Upper lobe of left lung (tissue), 6 donors: ENCODE results near the gene LHFPL3. TPM values are rescaled to one million over a fixed set of nuclear protein-coding genes. Genes with fewer than 3 reads are reported as not detected.
"Not testable (repeated sequence)": the region's sequence is repeated elsewhere in the genome, so short reads cannot be mapped to it uniquely, and the experiment has no call there.

Experiments
- ATAC-seq, 2 donors: fragments of 200-7000 bp; cut with Tn5 transposase; one replicate each; pipeline ENCODE4 v1.9.1; 2022; ENCODE audit warnings: mild to moderate bottlenecking in 2 of 2, moderate library complexity in 2 of 2; ENCODE audit not compliant: low FRiP score in 2 of 2
- DNase-seq, 2 donors: peaks; one replicate each; pipeline ENCODE4 v3.0.0-alpha.2; 2019 to 2020
- H3K27ac ChIP-seq, 4 donors: fragments of 200-600 bp; sonication (generic); one replicate each; pipeline ENCODE4 v1.5.1; 2016 to 2019
- H3K27me3 ChIP-seq, 4 donors: fragments of 200-600 bp; sonication (generic); one replicate each; pipeline ENCODE4 v1.5.1; 2017 to 2019
- H3K36me3 ChIP-seq, 4 donors: fragments of 200-600 bp; sonication (generic); one replicate each; pipeline ENCODE4 v1.5.1; 2016 to 2019
- H3K4me1 ChIP-seq, 4 donors: fragments of 200-600 bp; sonication (generic); one replicate each; pipeline ENCODE4 v1.5.1; 2018 to 2019
- H3K4me3 ChIP-seq, 4 donors: fragments of 200-600 bp; sonication (generic); one replicate each; pipeline ENCODE4 v1.5.1; 2017 to 2019; ENCODE audit warnings: mild to moderate bottlenecking in 2 of 4, moderate library complexity in 1 of 4
- H3K9me3 ChIP-seq, 4 donors: fragments of 200-600 bp; sonication (generic); one replicate each; pipeline ENCODE4 v1.5.1; 2018 to 2019
- EP300 ChIP-seq, 4 donors: sonication (generic); formaldehyde crosslinking; IDR thresholded peaks; one replicate each; pipeline ENCODE4 v1.5.1; 2017; ENCODE audit warnings: antibody characterized with exemption in 4 of 4, control low read depth in 2 of 4
- POLR2A ChIP-seq, 4 donors: fragments of 450-650 bp; IDR thresholded peaks; one replicate each; pipeline ENCODE4 v1.5.1; 2016 to 2017; ENCODE audit warnings: antibody characterized with exemption in 4 of 4, mild to moderate bottlenecking in 2 of 4
- POLR2AphosphoS5 ChIP-seq, 2 donors: sonication (generic); formaldehyde crosslinking; IDR thresholded peaks; one replicate each; pipeline ENCODE4 v1.5.1; 2017; ENCODE audit warnings: antibody characterized with exemption in 2 of 2
- WGBS, 2 donors: methylation state at CpG; one replicate each; pipeline ENCODE4 v1.1.5; 2017 to 2018; 5-methylcytosine and 5-hydroxymethylcytosine counted together
- total RNA-seq, 6 donors: library from RNA; depleted of rRNA in 4 of 6; stranded (reverse); fragments of >200 nt in 4 of 6; gene quantifications; one replicate each; pipeline versions ENCODE4 v1.1.0 to v1.2.1, GENCODE V29; 2016 to 2021
- TF ChIP-seq, protein P1 (sequence below), 6 experiments: fragments of 450-650 bp in 4 of 6; fragments of 200-600 bp in 2 of 6; sonication (generic) in 2 of 6; IDR thresholded peaks; one replicate each; pipeline ENCODE4 v1.5.1; 2016 to 2019; ENCODE audit warnings: antibody characterized with exemption in 6 of 6
- donor health status: DM: no; HTN: no; CAD: no; lungs with moderate emphysema.
- donor health status: DM: no; HTN: yes; CAD: no; lungs with severe emphysema.

Gene LHFPL3
- total RNA-seq, 6 donors from 2014 or later = not detected

DNA sequence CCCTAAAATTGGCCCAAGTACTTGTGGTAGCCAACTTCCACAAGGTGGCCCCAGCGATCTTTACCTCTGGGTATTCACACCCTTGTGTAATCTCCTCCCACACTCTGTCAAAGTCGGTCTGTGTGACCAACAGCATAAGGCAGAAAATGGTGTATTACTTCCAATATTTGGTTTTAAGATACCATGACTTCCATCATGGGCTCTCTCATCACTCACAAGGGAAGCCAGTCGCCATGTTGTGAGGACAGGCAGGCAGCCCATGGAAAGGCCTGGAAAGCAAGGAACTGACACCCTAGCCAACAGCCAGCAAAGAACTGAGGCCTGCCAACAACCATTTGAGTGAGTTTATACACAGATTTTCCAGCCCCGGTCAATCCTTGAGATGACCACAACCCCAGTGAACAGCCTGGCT is 594.6 kb downstream of the LHFPL3 start:
- TF ChIP-seq POLR2A (IDR thresholded peaks at IDR 0.05) = no peak
- TF ChIP-seq EP300 (IDR thresholded peaks at IDR 0.05) = no peak
- peak in 1 of 2 donors; percentile 74 for TF ChIP-seq POLR2AphosphoS5 (IDR thresholded peaks at IDR 0.05)
- TF ChIP-seq, protein P1, sequence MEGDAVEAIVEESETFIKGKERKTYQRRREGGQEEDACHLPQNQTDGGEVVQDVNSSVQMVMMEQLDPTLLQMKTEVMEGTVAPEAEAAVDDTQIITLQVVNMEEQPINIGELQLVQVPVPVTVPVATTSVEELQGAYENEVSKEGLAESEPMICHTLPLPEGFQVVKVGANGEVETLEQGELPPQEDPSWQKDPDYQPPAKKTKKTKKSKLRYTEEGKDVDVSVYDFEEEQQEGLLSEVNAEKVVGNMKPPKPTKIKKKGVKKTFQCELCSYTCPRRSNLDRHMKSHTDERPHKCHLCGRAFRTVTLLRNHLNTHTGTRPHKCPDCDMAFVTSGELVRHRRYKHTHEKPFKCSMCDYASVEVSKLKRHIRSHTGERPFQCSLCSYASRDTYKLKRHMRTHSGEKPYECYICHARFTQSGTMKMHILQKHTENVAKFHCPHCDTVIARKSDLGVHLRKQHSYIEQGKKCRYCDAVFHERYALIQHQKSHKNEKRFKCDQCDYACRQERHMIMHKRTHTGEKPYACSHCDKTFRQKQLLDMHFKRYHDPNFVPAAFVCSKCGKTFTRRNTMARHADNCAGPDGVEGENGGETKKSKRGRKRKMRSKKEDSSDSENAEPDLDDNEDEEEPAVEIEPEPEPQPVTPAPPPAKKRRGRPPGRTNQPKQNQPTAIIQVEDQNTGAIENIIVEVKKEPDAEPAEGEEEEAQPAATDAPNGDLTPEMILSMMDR (IDR thresholded peaks at IDR 0.05) = peak; percentile 61 to 84 (median 77)
- DNase-seq (peak in 1 of 2 donors; percentile 81), ATAC-seq (peak; percentile 83 to 86)
- peak overlapping the region; percentile 43 to 71 (median 64) for H3K27ac ChIP-seq
- no peaks in the 10 kb centered on the region for H3K36me3 ChIP-seq
- H3K9me3 ChIP-seq = no peaks in the 10 kb centered on the region
- 17 to 19% methylated on average over 3 to 4 of the region's 4 CpGs for WGBS, 2 donors
- H3K4me3 ChIP-seq = peak overlapping the region in 2 of 4 donors; percentile 1 to 40
- H3K27me3 ChIP-seq = no peaks in the 10 kb centered on the region
- peaks cover 6 to 13% (median 8%) of the 10 kb centered on the region in 4 donors for H3K4me1 ChIP-seq

DNA sequence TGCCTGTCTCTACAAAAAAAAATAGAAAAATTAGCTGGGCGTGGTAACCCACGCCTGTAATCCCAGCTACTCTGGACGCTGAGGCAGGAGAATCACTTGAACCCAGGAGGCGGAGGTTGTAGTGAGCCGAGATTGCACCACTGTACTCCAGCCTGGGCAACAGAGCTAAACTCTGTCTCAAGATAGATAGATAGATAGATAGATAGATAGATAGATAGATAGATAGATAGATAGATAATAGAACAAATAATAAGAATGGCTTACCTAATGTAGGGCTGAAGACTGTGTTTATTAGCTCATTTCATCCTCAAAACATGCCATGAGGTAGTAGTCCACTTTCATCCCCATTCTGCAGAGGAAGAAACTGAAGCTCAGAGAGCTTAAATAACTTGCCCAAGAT is 597.8 kb downstream of the LHFPL3 start:
- not testable (repeated sequence) for ATAC-seq, H3K9me3 ChIP-seq, DNase-seq, H3K27me3 ChIP-seq, H3K36me3 ChIP-seq
- Histone ChIP-seq H3K4me1 (peaks cover 7 to 17% (median 12%) of the 10 kb centered on the region in 4 donors), H3K4me3 (peak overlapping the region in 3 of 4 donors; percentile 7 to 40 (median 16)), H3K27ac (peak overlapping the region in 3 of 4 donors; percentile 14 to 66 (median 48))
- 85 to 86% methylated on average over 5 of the region's 5 CpGs for WGBS, 2 donors

DNA sequence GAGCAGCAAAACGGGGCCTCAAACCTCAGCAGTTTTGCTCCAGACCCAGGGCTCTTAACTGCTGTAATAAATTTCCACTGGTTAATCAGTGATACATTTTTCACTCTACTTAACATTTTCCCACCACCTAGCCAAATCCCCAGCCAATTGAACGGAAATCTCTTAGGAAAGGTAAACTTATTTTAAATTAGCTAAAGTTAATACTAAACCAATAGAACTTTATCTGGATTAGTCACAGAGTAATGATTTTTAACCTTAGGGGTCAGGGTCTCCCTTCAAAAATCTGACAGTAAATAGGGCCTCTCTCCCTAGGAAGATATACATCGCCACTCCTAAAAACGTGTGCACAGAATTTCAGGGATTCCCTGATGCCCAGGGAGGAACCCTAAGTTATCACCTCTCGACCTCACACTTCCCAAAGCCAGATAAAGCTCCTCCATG is 598.2 kb downstream of the LHFPL3 start:
- DNase-seq = no peak
- H3K27ac ChIP-seq = peak overlapping the region in 3 of 4 donors; percentile 31 to 66 (median 48)
- peak overlapping the region in 1 of 4 donors; percentile 40 for H3K4me3 ChIP-seq

DNA sequence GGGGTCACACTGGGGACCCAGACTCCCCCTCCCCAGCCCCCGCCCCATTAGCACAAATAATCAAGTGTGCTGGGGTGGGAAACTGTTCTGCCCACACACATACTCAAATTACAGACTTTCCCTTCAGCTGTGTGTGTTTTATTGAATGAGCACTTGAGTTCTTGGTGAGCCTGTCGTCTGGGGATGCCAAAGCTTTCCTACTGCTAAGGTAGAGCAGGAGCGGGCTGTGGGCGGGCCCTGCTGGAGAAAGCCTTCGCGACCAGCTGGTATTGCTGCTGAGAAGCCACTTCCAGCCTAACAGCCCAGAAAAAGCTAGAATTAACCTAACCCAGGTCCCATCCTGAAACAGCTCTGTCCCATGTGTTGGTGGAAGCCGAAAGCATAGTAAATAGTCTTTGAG is 598.7 kb downstream of the LHFPL3 start:
- Histone ChIP-seq H3K9me3 (no peaks in the 10 kb centered on the region), H3K27me3 (no peaks in the 10 kb centered on the region), H3K36me3 (no peaks in the 10 kb centered on the region), H3K4me1 (peaks cover 7 to 21% (median 17%) of the 10 kb centered on the region in 4 donors), H3K27ac (peak overlapping the region in 3 of 4 donors; percentile 31 to 66 (median 48)), H3K4me3 (peak overlapping the region in 1 of 4 donors; percentile 40)
- DNase-seq = peak; percentile 63 to 83
- peak; percentile 14 to 69 for ATAC-seq
- TF ChIP-seq POLR2A (IDR thresholded peaks at IDR 0.05) = peak in 1 of 4 donors; percentile 27
- TF ChIP-seq, protein P1 (IDR thresholded peaks at IDR 0.05) = no peak
- WGBS, 2 donors = 70 to 71% methylated on average over 4 to 7 of the region's 7 CpGs

More for the DNA sequence above, 598.2 kb downstream of the LHFPL3 start:
- ATAC-seq = no peak
- Histone ChIP-seq H3K9me3 (no peaks in the 10 kb centered on the region), H3K36me3 (no peaks in the 10 kb centered on the region), H3K4me1 (peaks cover 7 to 21% (median 17%) of the 10 kb centered on the region in 4 donors), H3K27me3 (no peaks in the 10 kb centered on the region)
- TF ChIP-seq POLR2AphosphoS5 (IDR thresholded peaks at IDR 0.05) = no peak
- no peak for TF ChIP-seq POLR2A (IDR thresholded peaks at IDR 0.05)
- TF ChIP-seq, protein P1 (IDR thresholded peaks at IDR 0.05) = no peak
- TF ChIP-seq EP300 (IDR thresholded peaks at IDR 0.05) = no peak
- WGBS, 2 donors = 63 to 79% methylated on average over 5 of the region's 5 CpGs

DNA sequence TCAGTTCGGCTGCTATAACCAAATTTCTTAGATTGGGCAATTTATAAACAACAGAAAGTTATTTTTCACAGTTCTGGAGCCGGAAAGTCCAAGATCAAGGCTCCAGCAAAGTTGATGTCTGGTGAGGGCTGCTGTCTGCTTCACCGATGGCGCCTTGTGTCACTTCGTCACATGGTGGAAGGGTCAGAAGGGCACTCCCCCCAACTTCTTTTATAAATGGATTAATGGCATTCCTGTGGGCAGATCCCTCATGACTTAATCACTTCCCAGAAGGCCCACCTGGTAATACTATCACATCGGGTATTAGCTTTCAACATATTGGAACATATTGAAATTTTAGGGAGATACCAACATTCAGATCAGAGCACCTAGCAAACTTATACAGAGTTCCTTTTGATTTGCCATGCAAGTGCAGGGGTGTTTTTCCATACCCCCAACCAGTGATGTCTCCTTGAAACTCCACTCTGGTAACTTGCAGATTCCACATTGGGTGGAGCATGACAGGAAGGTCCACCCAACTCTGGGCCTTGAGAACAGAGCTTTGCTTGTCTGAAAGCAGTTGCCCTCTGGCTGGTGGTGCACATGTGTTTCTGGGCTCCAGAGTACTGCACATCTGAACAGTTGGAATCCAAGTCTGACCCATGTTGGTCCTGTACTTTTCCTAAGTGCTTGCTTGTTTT is 600.5 kb downstream of the LHFPL3 start:
- no peak overlapping the region for H3K4me3 ChIP-seq
- H3K9me3 ChIP-seq = no peaks in the 10 kb centered on the region
- ATAC-seq = no peak
- no peak overlapping the region for H3K27ac ChIP-seq
- peaks cover 0 to 12% (median 9%) of the 10 kb centered on the region in 4 donors for H3K4me1 ChIP-seq
- H3K27me3 ChIP-seq = no peaks in the 10 kb centered on the region
- TF ChIP-seq, protein P1 (IDR thresholded peaks at IDR 0.05) = no peak
- no peak for TF ChIP-seq POLR2AphosphoS5 (IDR thresholded peaks at IDR 0.05)
- no peak for TF ChIP-seq EP300 (IDR thresholded peaks at IDR 0.05)
- no peak for TF ChIP-seq POLR2A (IDR thresholded peaks at IDR 0.05)
- no peaks in the 10 kb centered on the region for H3K36me3 ChIP-seq
- DNase-seq = no peak
- 97% methylated on average over 6 of the region's 6 CpGs for WGBS, 2 donors
